Fibroblast of villous mesenchyme (primary cell): Measurements from ENCODE around the gene ZBTB5. TPM values are rescaled to one million over a fixed set of nuclear protein-coding genes. Genes with fewer than 3 reads are reported as not detected.

Source experiments
- DNase-seq: peaks from one replicate; pipeline ENCODE4 v3.0.0-alpha.2; 2010; ENCODE audit warnings: low read depth
- H3K4me3 ChIP-seq: 2 replicates; pipeline ENCODE4 v1.5.1; 2011; ENCODE audit warnings: low read depth, mild to moderate bottlenecking, low read length
- total RNA-seq: library from RNA; depleted of rRNA; stranded (reverse); fragments of >200 nt; gene quantifications from 2 replicates; pipeline ENCODE4 v1.2.3, GENCODE V29; 2012
- TF ChIP-seq, protein P1 (sequence below): IDR thresholded peaks from 2 replicates; pipeline ENCODE4 v1.5.1; 2012; ENCODE audit warnings: low read depth, mild to moderate bottlenecking, low read length; ENCODE audit not compliant: insufficient read depth

ZBTB5 gene
- total RNA-seq, 1 donor = 12.5 TPM

GRCh38 chr9:37445832-37446231 lies 19.4 kb downstream of the ZBTB5 start:
- DNase-seq = no peak
- TF ChIP-seq, protein P1, sequence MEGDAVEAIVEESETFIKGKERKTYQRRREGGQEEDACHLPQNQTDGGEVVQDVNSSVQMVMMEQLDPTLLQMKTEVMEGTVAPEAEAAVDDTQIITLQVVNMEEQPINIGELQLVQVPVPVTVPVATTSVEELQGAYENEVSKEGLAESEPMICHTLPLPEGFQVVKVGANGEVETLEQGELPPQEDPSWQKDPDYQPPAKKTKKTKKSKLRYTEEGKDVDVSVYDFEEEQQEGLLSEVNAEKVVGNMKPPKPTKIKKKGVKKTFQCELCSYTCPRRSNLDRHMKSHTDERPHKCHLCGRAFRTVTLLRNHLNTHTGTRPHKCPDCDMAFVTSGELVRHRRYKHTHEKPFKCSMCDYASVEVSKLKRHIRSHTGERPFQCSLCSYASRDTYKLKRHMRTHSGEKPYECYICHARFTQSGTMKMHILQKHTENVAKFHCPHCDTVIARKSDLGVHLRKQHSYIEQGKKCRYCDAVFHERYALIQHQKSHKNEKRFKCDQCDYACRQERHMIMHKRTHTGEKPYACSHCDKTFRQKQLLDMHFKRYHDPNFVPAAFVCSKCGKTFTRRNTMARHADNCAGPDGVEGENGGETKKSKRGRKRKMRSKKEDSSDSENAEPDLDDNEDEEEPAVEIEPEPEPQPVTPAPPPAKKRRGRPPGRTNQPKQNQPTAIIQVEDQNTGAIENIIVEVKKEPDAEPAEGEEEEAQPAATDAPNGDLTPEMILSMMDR = no peak
- H3K4me3 ChIP-seq = no peak overlapping the region

DNA sequence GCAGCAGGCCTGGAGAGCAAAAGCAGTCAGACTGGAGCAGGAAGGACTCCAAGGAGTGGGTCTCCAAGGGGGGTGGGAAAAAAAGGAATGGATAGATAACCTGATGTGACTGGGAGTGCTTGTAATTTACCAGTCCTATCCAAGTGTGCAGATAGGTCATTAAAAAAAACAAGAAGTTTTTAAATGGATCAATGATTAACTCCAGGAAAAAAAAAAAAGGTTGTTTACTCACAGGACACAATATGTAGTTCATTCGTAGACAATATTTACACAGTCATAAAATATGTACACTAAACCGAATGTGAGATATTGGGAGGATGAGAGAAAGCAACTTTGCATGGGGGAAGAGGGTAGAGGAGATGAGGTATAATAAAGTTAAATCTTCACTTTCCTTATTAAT lies 20.4 kb downstream of the ZBTB5 start:
- no peak overlapping the region for H3K4me3 ChIP-seq
- no peak for DNase-seq
- TF ChIP-seq, protein P1 = no peak

- TF ChIP-seq, protein P1 = no peak
- no peak overlapping the region for H3K4me3 ChIP-seq
- no peak for DNase-seq
Observed at GRCh38 chr9:37443566-37443965, 21.7 kb downstream of the ZBTB5 start.

DNA sequence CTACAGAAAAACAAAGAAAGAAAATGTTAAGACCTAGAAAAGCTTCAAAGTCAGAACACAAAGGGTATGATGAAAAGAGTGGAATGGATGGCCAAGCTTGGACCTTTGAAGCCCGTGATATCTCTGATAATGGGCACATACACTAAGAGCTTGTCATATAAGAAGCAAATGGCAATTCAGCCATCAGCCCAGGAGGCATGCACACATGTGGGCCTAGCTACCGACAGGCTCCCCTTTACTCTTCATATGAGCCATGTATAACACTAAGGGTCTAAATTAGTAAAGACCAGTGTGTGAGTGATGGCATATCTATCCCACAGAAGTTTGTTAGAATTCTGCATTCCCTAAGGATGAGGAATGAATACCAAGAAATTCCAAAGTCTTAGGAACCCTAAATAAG lies 22.7 kb downstream of the ZBTB5 start:
- TF ChIP-seq, protein P1 = no peak
- no peak overlapping the region for H3K4me3 ChIP-seq
- DNase-seq = no peak

GRCh38 chr9:37441776-37442370 lies 23.4 kb downstream of the ZBTB5 start:
- no peak overlapping the region for H3K4me3 ChIP-seq
- no peak for DNase-seq
- TF ChIP-seq, protein P1 = no peak

DNA sequence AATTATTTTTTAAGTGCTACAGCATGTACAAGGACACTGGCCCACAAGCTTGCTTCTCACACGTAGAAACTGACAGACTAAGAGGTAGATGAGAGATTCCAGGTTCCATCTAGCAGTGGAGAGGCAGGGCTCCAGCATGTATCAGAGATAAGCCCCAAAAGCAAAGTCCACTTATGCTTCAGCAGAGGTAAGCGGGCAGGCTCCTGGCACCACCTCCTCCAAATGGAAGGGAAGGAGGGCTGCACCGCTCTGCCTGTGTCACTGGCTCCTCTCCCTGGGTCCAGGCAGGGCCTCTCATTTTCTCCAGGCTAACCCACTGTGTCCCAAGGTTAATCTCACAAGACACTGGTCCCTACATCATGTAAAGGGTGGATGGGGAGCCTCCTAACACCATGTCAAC lies 26.9 kb downstream of the ZBTB5 start:
- DNase-seq = no peak
- TF ChIP-seq, protein P1 = no peak
- H3K4me3 ChIP-seq = no peak overlapping the region

DNA sequence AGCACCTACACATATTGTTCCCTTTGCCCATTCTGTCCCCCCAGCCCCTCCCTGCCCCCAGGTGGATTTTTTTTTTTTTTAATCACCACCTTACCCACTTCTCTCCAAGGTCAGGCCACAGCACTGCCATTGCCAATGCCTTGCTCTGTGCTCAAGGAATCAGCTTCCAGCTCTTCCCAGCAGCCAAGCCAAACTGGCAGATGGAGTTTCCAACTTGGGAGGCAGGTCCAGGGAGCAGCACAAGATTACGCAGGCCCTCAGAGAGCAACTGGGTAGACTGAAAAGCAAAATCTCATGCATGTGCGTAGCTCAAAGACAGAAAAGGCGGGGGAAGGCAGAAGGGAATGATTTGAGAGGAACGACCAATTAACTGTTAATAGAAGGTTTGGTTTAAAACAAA lies 27.6 kb downstream of the ZBTB5 start:
- H3K4me3 ChIP-seq = no peak overlapping the region
- TF ChIP-seq, protein P1 = no peak
- DNase-seq = no peak
